A673 (cell line): ENCODE results near the gene KRTAP4-4. TPM values are rescaled to one million over a fixed set of nuclear protein-coding genes. Genes with fewer than 3 reads are reported as not detected.

Source experiments
- Bru-seq: library from RNA; stranded (reverse); fragments of 400-500 nt; gene quantifications from one replicate; lab custom pipeline; 2021; lab: Mats Ljungman, UMichigan
- BruChase-seq, 2 experiments: library from RNA; stranded (reverse); fragments of 400-500 nt; gene quantifications; one replicate each; lab custom pipeline; 2021; lab: Mats Ljungman, UMichigan
- BruUV-seq: library from RNA; stranded (reverse); fragments of 400-500 nt; replicated peaks from 2 replicates; lab custom pipeline; 2021; lab: Mats Ljungman, UMichigan
- CTCF ChIA-PET: fragments of 300-600 bp; sonication (Branson Sonifier 250); formaldehyde crosslinking; loops from one replicate; lab custom pipeline; 2022; ENCODE audit warnings: antibody characterized with exemption; lab: Charles Lee
- POLR2A ChIA-PET: fragments of 300-600 bp; sonication (Branson Sonifier 250); formaldehyde crosslinking; loops from one replicate; lab custom pipeline; 2022; ENCODE audit warnings: antibody characterized with exemption; ENCODE audit not compliant: low non-redundant PET; lab: Charles Lee
- DNase-seq: peaks from one replicate; pipeline ENCODE4 v3.0.0-alpha.2; 2015; ENCODE audit warnings: low spot score
- H3K27ac ChIP-seq: fragments of 200-600 bp; sonication (generic); 2 replicates; pipeline ENCODE4 v1.5.1; 2016; ENCODE audit warnings: mixed run types, low read depth, mild to moderate bottlenecking, mixed read lengths, antibody characterized with exemption, low read length; ENCODE audit not compliant: poor library complexity, severe bottlenecking
- H3K27me3 ChIP-seq: fragments of 200-600 bp; sonication (generic); replicated peaks from 2 replicates; pipeline ENCODE4 v1.6.1; 2017; ENCODE audit warnings: mixed run types, low read depth, mild to moderate bottlenecking, mixed read lengths, antibody characterized with exemption, low read length; ENCODE audit not compliant: insufficient read depth, poor library complexity
- H3K36me3 ChIP-seq: fragments of 200-600 bp; sonication (generic); 2 replicates; pipeline ENCODE4 v1.6.1; 2016; ENCODE audit warnings: mixed run types, mild to moderate bottlenecking, mixed read lengths, antibody characterized with exemption, low read length; ENCODE audit not compliant: insufficient read depth, poor library complexity, severe bottlenecking
- H3K4me1 ChIP-seq: fragments of 200-600 bp; sonication (generic); 2 replicates; pipeline ENCODE4 v1.6.1; 2017; ENCODE audit warnings: mixed run types, mild to moderate bottlenecking, mixed read lengths, antibody characterized with exemption, low read length; ENCODE audit not compliant: insufficient read depth, poor library complexity, severe bottlenecking
- H3K4me3 ChIP-seq: fragments of 200-600 bp; sonication (generic); 2 replicates; pipeline ENCODE4 v1.5.1; 2016; ENCODE audit warnings: low read depth, mixed run types, mild to moderate bottlenecking, mixed read lengths, low read length; ENCODE audit not compliant: poor library complexity, severe bottlenecking
- H3K9me3 ChIP-seq: fragments of 200-600 bp; sonication (generic); 2 replicates; pipeline ENCODE4 v1.6.1; 2016; ENCODE audit warnings: mixed run types, low read depth, mild to moderate bottlenecking, mixed read lengths, antibody characterized with exemption, low read length; ENCODE audit not compliant: poor library complexity, severe bottlenecking
- EZH2 ChIP-seq: fragments of 200-600 bp; sonication (generic); IDR thresholded peaks from 2 replicates; pipeline ENCODE4 v1.6.1; 2017; ENCODE audit warnings: borderline replicate concordance, low read depth, mild to moderate bottlenecking, mixed read lengths, antibody characterized with exemption, low read length; ENCODE audit not compliant: poor library complexity, severe bottlenecking
- intact Hi-C: fragments of 100-400 bp; cut with micrococcal nuclease; formaldehyde crosslinking; loops from one replicate; pipeline ENCODE4 v1.10.0; 2022; ENCODE audit not compliant: unreplicated experiment
- long read RNA-seq: library from polyadenylated mRNA; stranded (forward); transcript quantifications from one replicate; pipeline ENCODE4 v2.0.0, GENCODE V29; 2022
- total RNA-seq: library from RNA; stranded (reverse); gene quantifications from 2 replicates; pipeline ENCODE4 v1.2.3, GENCODE V29; 2021
- TF ChIP-seq, protein P1 (sequence below): fragments of 300-800, 200-600 bp; sonication (generic); conservative IDR thresholded peaks from 2 replicates; pipeline ENCODE4 v1.5.1; 2017; ENCODE audit warnings: low read depth, mild to moderate bottlenecking, antibody characterized with exemption, low read length, moderate library complexity, mixed read lengths

The KRTAP4-4 gene
- total RNA-seq: not detected in 2 replicates
- Bru-seq, nascent RNA: not detected
- BruChase-seq, experiment 1, labeled RNA remaining after a 2-hour chase: not detected
- BruChase-seq, experiment 2, labeled RNA remaining after a 6-hour chase: not detected
- long read RNA-seq: 0 reads

DNA sequence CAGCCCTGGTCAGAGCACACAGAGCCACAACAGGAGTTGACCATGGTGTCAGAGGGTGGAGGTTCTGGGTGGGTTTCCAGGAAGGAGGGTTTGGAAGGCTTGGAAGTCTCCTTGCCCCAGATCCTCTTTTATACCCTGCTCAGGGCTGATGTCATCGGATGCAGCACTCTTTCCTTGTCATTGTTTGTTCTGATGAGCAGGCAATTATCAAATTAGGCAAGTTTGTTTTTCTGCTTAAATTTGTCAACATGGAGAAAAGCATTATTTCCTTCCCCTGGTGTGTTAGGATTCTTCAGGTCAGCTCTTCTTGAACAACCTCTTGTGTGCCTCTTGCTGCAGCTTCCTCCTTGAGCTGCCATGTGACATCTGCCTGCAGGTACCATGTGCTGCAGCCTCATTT lies at the start of gene KRTAP4-4:
Gene KRTAP4-4, minus strand, starts transcription at position 101 of the 400 bp plus-strand sequence. Its CDS starts 57 bp downstream, at position 44.
- Histone ChIP-seq H3K4me1 (no peaks in the 10 kb centered on the region), H3K4me3 (no peak within 1 kb of the TSS), H3K27ac (no peak within 1 kb of the TSS), H3K36me3 (no peaks in the 10 kb centered on the region), H3K27me3 (no peaks in the 10 kb centered on the region), H3K9me3 (no peaks in the 10 kb centered on the region)
- no peak for DNase-seq
- TF ChIP-seq EZH2: no peak
- TF ChIP-seq, protein P1, sequence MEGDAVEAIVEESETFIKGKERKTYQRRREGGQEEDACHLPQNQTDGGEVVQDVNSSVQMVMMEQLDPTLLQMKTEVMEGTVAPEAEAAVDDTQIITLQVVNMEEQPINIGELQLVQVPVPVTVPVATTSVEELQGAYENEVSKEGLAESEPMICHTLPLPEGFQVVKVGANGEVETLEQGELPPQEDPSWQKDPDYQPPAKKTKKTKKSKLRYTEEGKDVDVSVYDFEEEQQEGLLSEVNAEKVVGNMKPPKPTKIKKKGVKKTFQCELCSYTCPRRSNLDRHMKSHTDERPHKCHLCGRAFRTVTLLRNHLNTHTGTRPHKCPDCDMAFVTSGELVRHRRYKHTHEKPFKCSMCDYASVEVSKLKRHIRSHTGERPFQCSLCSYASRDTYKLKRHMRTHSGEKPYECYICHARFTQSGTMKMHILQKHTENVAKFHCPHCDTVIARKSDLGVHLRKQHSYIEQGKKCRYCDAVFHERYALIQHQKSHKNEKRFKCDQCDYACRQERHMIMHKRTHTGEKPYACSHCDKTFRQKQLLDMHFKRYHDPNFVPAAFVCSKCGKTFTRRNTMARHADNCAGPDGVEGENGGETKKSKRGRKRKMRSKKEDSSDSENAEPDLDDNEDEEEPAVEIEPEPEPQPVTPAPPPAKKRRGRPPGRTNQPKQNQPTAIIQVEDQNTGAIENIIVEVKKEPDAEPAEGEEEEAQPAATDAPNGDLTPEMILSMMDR: no peak
- BruUV-seq: no TSS peak
- POLR2A ChIA-PET: no interaction called here
- CTCF ChIA-PET: no interaction called here
- intact Hi-C loops: no loop called here

DNA sequence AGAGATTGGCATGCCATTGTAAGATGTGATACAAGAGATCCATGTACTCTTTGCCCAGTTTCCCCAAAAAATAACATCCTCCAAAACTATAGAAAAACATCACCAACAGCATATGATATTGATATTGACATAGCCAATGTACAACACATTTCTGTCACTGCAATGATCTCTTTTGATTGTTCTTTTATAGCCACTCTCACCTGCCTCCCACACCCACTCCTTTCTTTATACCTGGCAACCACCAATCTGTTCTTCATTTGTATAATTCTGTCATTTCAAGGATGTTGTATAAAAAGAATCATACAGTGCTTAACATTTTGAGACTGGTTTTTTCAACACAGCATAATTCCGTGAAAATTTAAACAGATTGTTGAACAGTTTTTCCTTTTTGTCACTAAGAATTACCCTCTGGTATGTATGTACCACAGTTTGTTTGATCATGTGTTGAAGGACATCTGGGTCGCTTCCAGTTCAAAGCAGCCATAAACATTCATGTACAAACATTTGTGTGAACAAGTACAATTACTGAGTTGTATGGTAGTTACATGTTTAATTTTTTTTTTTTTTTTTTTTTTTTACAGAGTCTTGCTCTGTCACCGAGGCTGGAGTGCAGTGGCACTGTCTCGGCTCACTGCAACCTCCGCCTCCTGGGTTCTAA lies 39.0 kb upstream of the KRTAP4-4 start:
- Histone ChIP-seq H3K4me1 (no peaks in the 10 kb centered on the region), H3K36me3 (no peaks in the 10 kb centered on the region), H3K4me3 (no peak overlapping the region), H3K27me3 (no peaks in the 10 kb centered on the region), H3K27ac (no peak overlapping the region), H3K9me3 (no peaks in the 10 kb centered on the region)
- POLR2A ChIA-PET: no interaction called here
- TF ChIP-seq EZH2: no peak
- TF ChIP-seq, protein P1: no peak
- no peak for DNase-seq
- CTCF ChIA-PET: no interaction called here
- no TSS peak for BruUV-seq
- intact Hi-C loops: no loop called here

DNA sequence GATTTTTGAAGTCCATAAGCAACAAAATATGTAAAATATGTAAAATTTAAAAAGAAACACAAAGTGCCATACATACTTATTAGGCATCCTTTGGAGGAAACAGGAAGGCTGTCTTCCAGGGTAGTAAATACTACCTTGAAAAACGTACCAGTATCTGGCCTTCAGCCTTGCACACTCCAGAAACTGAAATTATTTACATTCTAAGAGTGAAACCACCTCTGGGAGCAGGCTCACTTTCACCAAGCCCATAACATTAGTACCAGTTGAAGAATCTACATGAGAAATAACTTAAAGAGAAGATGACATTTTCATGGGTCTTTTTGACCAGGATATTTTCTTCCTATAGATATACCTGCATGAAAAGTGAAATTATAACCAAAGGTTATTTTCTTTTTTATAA lies 35.5 kb upstream of the KRTAP4-4 start:
- Histone ChIP-seq H3K36me3 (no peaks in the 10 kb centered on the region), H3K27me3 (no peaks in the 10 kb centered on the region), H3K4me3 (no peak overlapping the region), H3K9me3 (no peaks in the 10 kb centered on the region), H3K27ac (no peak overlapping the region), H3K4me1 (no peaks in the 10 kb centered on the region)
- intact Hi-C loops: no loop called here
- no peak for DNase-seq
- no TSS peak for BruUV-seq
- CTCF ChIA-PET: no interaction called here
- TF ChIP-seq EZH2: no peak
- TF ChIP-seq, protein P1: no peak
- POLR2A ChIA-PET: no interaction called here
